Activated T-helper 2 cell treated with anti-CD3 and anti-CD28 coated beads, Interferon-gamma antibody, Interleukin-2, Interleukin-4, amounts not matched to agents 10 μg/mL and 5 μg/mL and 100 μg/mL, durations not matched to agents 14 hours and 24 hours and 36 hours (primary cell): ENCODE results near the gene PER2. TPM values are rescaled to one million over a fixed set of nuclear protein-coding genes. Genes with fewer than 3 reads are reported as not detected.

Experiments used
- DNase-seq: peaks from one replicate; pipeline ENCODE4 v3.0.0; 2021; ENCODE audit warnings: low spot score
- H3K27ac Mint-ChIP-seq: one replicate; pipeline ENCODE4 v1.8.0; 2021; ENCODE audit warnings: mixed read lengths
- H3K27me3 Mint-ChIP-seq: one replicate; pipeline ENCODE4 v1.8.0; 2021; ENCODE audit warnings: low read depth, mixed read lengths
- H3K36me3 Mint-ChIP-seq: one replicate; pipeline ENCODE4 v1.8.0; 2021; ENCODE audit warnings: low read depth, mixed read lengths
- H3K4me1 Mint-ChIP-seq: one replicate; pipeline ENCODE4 v1.8.0; 2021; ENCODE audit warnings: low read depth, mixed read lengths
- H3K4me3 Mint-ChIP-seq: one replicate; pipeline ENCODE4 v1.8.0; 2021; ENCODE audit warnings: low read depth, mild to moderate bottlenecking, moderate library complexity, mixed read lengths
- H3K9me3 Mint-ChIP-seq: one replicate; pipeline ENCODE4 v1.8.0; 2021; ENCODE audit warnings: mixed read lengths
- intact Hi-C: fragments of 100-400 bp; cut with micrococcal nuclease; formaldehyde crosslinking; loops from one replicate; pipeline ENCODE4 v1.15.1; 2023
- total RNA-seq: library from RNA; stranded (reverse); gene quantifications from 2 replicates; pipeline ENCODE4 v1.2.3, GENCODE V29; 2022

Gene PER2
- total RNA-seq, 1 donor from 2014 or later: 19.1 TPM

DNA sequence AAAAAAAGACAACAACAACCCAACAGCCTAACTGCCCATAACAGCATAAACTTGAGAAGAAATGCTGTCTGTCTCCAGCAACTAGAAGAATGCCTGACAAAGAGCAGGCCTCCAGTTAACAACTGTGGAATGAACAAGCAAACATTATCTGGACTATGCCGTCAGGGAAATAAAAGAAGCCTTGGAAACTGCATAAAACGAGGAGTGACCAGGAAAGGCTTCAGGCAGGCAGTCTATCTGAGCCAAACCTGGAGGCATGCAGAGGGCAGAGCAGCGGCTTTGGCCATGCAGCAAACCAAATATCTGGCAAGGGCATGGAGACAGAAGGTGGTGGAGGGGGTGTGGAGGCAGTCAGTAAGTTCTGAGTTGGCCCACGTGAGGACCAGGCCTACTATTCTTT, 59.7 kb downstream of the PER2 start:
- peaks cover 4% of the 10 kb centered on the region for H3K36me3 Mint-ChIP-seq
- H3K27me3 Mint-ChIP-seq: peaks cover 27% of the 10 kb centered on the region
- H3K4me3 Mint-ChIP-seq: no peak overlapping the region
- no peak for DNase-seq
- H3K27ac Mint-ChIP-seq: no peak overlapping the region
- intact Hi-C loops: no loop called here
- peaks cover 4% of the 10 kb centered on the region for H3K9me3 Mint-ChIP-seq
- H3K4me1 Mint-ChIP-seq: peaks cover 11% of the 10 kb centered on the region

- no peak overlapping the region for H3K27ac Mint-ChIP-seq
- no peak for DNase-seq
- peaks cover 22% of the 10 kb centered on the region for H3K27me3 Mint-ChIP-seq
- H3K36me3 Mint-ChIP-seq: peaks cover 4% of the 10 kb centered on the region
- peaks cover 11% of the 10 kb centered on the region for H3K4me1 Mint-ChIP-seq
- H3K9me3 Mint-ChIP-seq: no peaks in the 10 kb centered on the region
- H3K4me3 Mint-ChIP-seq: no peak overlapping the region
- intact Hi-C loops: no loop called here
These were observed 60.8 kb downstream of the PER2 start for GRCh38 chr2:238227587-238228032.

DNA sequence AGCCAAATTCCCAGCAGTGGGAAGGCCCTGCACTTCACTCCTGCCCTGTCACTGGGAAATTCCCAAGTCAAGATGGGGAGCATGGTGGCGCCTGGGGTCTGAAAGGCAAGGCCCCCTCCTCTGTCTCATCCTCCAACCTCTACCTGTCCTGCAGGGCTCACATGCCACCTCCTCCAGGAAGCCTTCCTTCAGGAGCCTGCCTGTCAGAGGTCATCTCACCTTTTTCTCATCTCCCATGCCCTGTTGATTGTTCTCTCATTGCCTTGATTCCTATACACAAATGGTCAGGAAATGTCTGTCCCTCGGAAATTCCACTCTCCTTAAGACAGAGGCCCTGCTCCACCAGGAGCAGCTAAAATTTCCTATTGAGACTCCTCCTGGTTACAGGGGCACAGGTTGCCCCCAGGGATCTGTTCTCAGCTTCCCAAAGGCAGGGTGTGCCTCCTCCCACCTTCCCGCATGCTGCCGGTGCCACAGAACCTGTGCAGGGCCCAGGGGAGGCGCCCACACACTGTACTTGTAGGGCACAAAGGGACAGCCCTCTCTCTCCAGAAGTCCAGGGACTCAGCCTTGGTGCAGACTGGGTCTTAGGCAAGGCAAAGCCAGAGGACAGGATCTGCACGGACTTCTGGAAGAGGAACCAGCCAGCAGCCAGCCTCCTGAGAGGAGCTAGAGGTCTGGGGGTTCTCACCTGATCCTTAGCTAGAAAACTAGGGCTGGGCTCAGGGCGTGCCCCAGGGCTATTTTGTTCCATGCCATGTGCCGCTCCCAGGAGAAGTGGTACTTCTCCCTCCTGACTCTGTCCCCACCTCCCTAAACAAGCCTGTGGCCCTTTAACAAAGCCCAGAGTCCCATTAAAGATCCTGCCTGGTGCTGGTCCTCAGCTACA, 61.5 kb downstream of the PER2 start:
- Mint-ChIP-seq H3K36me3 (peaks cover 4% of the 10 kb centered on the region), H3K27me3 (peaks cover 17% of the 10 kb centered on the region), H3K27ac (no peak overlapping the region), H3K4me1 (peaks cover 11% of the 10 kb centered on the region), H3K9me3 (no peaks in the 10 kb centered on the region), H3K4me3 (no peak overlapping the region)
- no peak for DNase-seq
- intact Hi-C loops: no loop called here

DNA sequence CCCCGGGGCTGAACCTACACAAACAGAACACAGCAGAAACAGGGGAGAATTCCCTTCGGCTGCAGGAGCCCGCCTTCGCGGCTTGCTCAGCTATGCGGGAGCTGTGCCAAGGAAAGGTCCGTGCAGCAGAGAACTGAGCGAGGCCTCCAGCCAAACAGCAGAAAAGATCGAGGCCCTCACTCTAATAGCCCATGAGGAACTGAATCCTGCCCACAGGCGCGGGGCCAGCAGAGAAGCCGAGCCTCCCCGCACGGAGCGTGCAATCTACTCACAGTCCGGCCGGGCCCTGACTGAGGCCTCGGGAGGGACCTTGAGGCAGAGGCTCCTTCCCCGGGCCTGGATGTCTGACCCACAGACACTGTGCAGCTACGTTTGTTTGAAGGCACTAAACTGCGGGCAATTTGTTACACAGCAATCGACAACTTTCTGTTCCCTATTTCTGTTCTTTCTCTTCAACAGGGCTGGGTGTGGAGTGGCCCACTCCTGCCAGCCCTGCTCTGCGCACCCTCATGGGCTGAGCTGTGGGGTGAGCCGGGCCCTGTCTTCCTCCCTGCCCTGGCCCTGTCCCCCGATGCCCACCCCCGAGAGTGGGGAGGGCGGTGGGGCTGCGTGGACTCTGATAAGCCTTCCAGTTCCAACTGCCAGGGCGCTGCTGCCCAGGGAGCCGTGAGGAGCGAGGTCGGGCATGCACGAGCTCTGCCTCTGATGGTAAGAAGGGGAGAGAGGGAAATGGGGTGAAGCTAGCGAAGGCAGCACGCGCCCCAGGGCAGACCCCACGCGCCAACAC, 62.3 kb downstream of the PER2 start:
- H3K27me3 Mint-ChIP-seq: peaks cover 14% of the 10 kb centered on the region
- H3K4me1 Mint-ChIP-seq: peaks cover 7% of the 10 kb centered on the region
- intact Hi-C loops: no loop called here
- H3K4me3 Mint-ChIP-seq: no peak overlapping the region
- no peak for DNase-seq
- no peaks in the 10 kb centered on the region for H3K9me3 Mint-ChIP-seq
- H3K36me3 Mint-ChIP-seq: peaks cover 4% of the 10 kb centered on the region
- no peak overlapping the region for H3K27ac Mint-ChIP-seq

DNA sequence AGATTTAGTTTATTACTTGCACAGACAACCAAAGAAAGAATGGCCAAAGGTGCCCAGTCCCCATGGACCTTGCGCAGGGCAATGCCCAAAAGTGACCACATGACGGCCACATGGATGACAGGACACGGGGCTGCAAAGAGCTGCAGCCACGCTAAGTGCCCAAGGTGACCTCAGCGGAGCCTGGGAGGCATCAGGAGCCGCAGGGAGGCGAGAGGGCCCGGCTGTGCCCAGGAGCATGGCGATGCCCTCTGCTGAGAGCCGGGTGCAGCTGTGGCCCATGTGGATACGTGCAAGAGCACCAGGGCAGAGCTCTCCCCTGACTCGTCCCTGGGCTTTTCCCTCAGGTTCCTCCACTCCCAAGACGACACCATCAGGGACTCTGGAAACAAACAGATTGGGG, 63.3 kb downstream of the PER2 start:
- H3K36me3 Mint-ChIP-seq: no peaks in the 10 kb centered on the region
- H3K9me3 Mint-ChIP-seq: no peaks in the 10 kb centered on the region
- no peak overlapping the region for H3K4me3 Mint-ChIP-seq
- H3K27me3 Mint-ChIP-seq: peaks cover 7% of the 10 kb centered on the region
- no peak for DNase-seq
- intact Hi-C loops: no loop called here
- H3K4me1 Mint-ChIP-seq: peaks cover 2% of the 10 kb centered on the region
- no peak overlapping the region for H3K27ac Mint-ChIP-seq

DNA sequence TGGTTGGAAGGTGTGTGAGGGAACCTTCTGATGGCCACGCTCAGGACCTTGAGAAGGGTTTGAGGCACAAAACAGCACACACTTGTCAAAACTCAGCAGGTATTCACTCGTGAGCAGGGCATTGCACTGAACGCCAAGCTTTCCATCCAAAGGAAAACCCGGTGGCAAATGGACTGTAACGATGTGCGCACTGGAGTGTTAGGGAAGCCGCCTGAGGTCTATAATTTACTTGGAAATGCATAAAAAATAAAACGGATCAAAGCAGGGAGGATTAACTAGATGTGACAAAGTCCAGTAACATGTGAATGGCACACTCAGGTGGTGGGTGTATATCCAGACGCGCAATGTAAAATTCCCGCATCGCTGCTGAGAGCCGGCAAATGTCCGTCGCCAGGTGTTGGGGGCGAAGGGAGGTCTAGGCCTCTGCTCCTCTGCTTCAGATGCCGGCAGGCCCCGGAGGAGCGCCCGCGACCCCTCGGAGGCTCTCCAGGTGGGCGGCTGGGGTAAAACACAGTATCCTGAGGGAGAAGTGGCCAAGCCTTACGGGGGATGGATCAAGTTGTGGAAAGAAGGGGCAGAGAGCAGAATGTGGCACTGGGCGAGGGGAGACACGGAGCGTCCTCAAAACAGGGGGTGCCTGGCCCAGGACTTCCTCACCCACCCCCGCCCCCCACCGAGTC, 63.9 kb downstream of the PER2 start:
- peaks cover 4% of the 10 kb centered on the region for H3K27me3 Mint-ChIP-seq
- H3K4me1 Mint-ChIP-seq: no peaks in the 10 kb centered on the region
- no peaks in the 10 kb centered on the region for H3K9me3 Mint-ChIP-seq
- intact Hi-C loops: no loop called here
- DNase-seq: no peak
- no peaks in the 10 kb centered on the region for H3K36me3 Mint-ChIP-seq
- no peak overlapping the region for H3K27ac Mint-ChIP-seq
- no peak overlapping the region for H3K4me3 Mint-ChIP-seq

- no peak overlapping the region for H3K4me3 Mint-ChIP-seq
- peaks cover 1% of the 10 kb centered on the region for H3K27me3 Mint-ChIP-seq
- no peak overlapping the region for H3K27ac Mint-ChIP-seq
- H3K9me3 Mint-ChIP-seq: no peaks in the 10 kb centered on the region
- intact Hi-C loops: no loop called here
- H3K4me1 Mint-ChIP-seq: no peaks in the 10 kb centered on the region
- DNase-seq: no peak
- H3K36me3 Mint-ChIP-seq: no peaks in the 10 kb centered on the region
These were observed 67.4 kb downstream of the PER2 start for GRCh38 chr2:238220892-238221521.

DNA sequence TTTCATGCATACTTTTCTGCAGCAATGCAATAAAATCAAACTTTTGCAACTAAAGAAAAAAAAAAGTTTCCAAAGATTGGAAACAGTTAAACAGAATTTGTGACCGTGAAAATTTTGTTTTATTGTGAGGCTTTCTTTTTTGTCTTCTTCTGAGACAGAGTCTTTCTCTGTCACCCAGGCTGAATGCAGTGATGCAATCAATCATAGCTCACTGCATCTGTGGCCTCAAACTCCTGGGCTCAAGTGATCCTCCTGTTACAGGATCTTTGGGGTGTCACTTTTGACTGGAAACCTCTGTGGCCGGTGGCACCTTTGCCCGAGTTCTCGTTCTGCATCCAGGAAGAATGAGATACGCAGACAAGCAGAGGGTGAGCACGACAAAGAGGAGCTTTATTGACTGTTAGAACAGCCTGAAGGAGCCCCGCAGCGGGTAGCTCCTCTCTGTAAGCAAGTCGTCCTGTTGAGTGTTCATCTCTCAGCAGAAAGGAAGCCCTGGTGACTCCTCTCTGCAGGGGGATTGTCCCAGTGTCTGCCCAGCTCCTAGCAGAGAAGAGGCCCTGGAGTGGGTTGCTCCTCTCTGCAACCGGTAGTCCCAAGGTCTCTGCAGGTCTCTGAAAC, 68.0 kb downstream of the PER2 start:
- Mint-ChIP-seq H3K9me3 (no peaks in the 10 kb centered on the region), H3K4me3 (no peak overlapping the region), H3K36me3 (no peaks in the 10 kb centered on the region), H3K4me1 (no peaks in the 10 kb centered on the region), H3K27ac (no peak overlapping the region), H3K27me3 (peaks cover 2% of the 10 kb centered on the region)
- DNase-seq: no peak
- intact Hi-C loops: no loop called here

DNA sequence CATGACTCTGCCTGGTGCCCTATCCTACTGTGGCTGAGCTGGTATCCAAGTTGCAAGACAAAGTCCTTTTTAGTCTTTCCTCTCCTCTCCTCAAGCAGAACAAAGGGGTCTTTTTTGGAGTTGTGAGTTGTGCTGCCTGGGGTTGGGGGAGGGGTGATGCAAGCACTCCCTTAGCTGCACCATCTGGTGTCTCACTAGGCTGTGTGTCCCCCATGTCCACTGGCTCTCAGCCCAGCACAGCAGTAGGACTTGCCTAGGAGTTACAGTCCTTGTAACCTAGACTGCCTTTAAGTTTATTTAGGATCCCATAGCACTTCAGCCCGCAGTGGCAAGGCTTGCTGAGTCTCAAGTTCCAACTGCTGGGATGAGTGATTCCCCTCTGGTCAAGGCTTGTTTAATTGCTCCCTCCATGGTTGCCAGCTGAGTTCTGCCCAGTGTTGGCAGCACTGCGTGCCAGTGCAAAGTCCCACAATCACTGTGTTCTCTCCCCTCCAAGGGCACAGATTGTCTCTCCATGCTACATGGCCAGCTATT, 71.7 kb downstream of the PER2 start:
- H3K4me1 Mint-ChIP-seq: no peaks in the 10 kb centered on the region
- H3K36me3 Mint-ChIP-seq: no peaks in the 10 kb centered on the region
- H3K27ac Mint-ChIP-seq: no peak overlapping the region
- no peak for DNase-seq
- intact Hi-C loops: no loop called here
- peaks cover 26% of the 10 kb centered on the region for H3K27me3 Mint-ChIP-seq
- H3K9me3 Mint-ChIP-seq: no peaks in the 10 kb centered on the region
- H3K4me3 Mint-ChIP-seq: no peak overlapping the region

- peaks cover 5% of the 10 kb centered on the region for H3K36me3 Mint-ChIP-seq
- intact Hi-C loops: no loop called here
- peaks cover 5% of the 10 kb centered on the region for H3K27me3 Mint-ChIP-seq
- no peak for DNase-seq
- no peak overlapping the region for H3K27ac Mint-ChIP-seq
- H3K4me1 Mint-ChIP-seq: peaks cover 9% of the 10 kb centered on the region
- H3K9me3 Mint-ChIP-seq: no peaks in the 10 kb centered on the region
- no peak overlapping the region for H3K4me3 Mint-ChIP-seq
These were observed 81.4 kb downstream of the PER2 start for GRCh38 chr2:238207006-238207405.

GRCh38 chr2:238203973-238204683, 84.3 kb downstream of the PER2 start:
- Mint-ChIP-seq H3K9me3 (no peaks in the 10 kb centered on the region), H3K27me3 (no peaks in the 10 kb centered on the region), H3K4me1 (peaks cover 23% of the 10 kb centered on the region)

More at GRCh38 chr2:238203973-238204683, 84.3 kb downstream of the PER2 start:
- H3K27ac Mint-ChIP-seq: peak overlapping the region; percentile 81
- peaks cover 12% of the 10 kb centered on the region for H3K36me3 Mint-ChIP-seq
- no peak for DNase-seq
- peak overlapping the region; percentile 78 for H3K4me3 Mint-ChIP-seq
- intact Hi-C loops: loop anchor here (2.0 kb wide), 2 partner anchors 37 to 237 kb away; partner anchors contain the start of genes HES6 and UBE2F
